Measurements from ENCODE around the gene NIPSNAP2.
"Not testable (repeated sequence)": the region's sequence is repeated elsewhere in the genome, so short reads cannot be mapped to it uniquely, and the experiment has no call there.

NIPSNAP2 gene

GRCh38 chr7:55964261-55965099, at the start of gene NIPSNAP2:
Gene NIPSNAP2 (plus strand): TSS chr7:55964585. CDS start chr7:55964610, 25 bp downstream.
- peak in 1 of 2 donors; percentile 11 for DNase-seq (ENCODE audit: low read depth in 2 of 2, low spot score in 1 of 2)

- DNase-seq (ENCODE audit: low read depth in 2 of 2, low spot score in 1 of 2): no peak
Measured at GRCh38 chr7:55917771-55918170, 46.6 kb upstream of the NIPSNAP2 start.

- DNase-seq (ENCODE audit: low read depth in 2 of 2, low spot score in 1 of 2): no peak
Measured at GRCh38 chr7:55928006-55928767, 36.2 kb upstream of the NIPSNAP2 start.

- DNase-seq (ENCODE audit: low read depth in 2 of 2, low spot score in 1 of 2): no peak
Measured at GRCh38 chr7:55931421-55932151, 32.8 kb upstream of the NIPSNAP2 start.

- no peak for DNase-seq (ENCODE audit: low read depth in 2 of 2, low spot score in 1 of 2)
Measured at GRCh38 chr7:55939514-55940123, 24.8 kb upstream of the NIPSNAP2 start.

GRCh38 chr7:55946545-55946944, 17.8 kb upstream of the NIPSNAP2 start:
- no peak for DNase-seq (ENCODE audit: low read depth in 2 of 2, low spot score in 1 of 2)

GRCh38 chr7:55951637-55952351, 12.6 kb upstream of the NIPSNAP2 start, which contains the start of gene MRPS17:
Gene MRPS17 (plus strand): TSS chr7:55951877. CDS start chr7:55953196, 1,319 bp downstream.
- peak; percentile 85 to 88 for DNase-seq (ENCODE audit: low read depth in 2 of 2, low spot score in 1 of 2)

- DNase-seq (ENCODE audit: low read depth in 2 of 2, low spot score in 1 of 2): not testable (repeated sequence)
Measured at GRCh38 chr7:55952352-55952671, 12.1 kb upstream of the NIPSNAP2 start.

GRCh38 chr7:55953707-55954475, 10.5 kb upstream of the NIPSNAP2 start:
- no peak for DNase-seq (ENCODE audit: low read depth in 2 of 2, low spot score in 1 of 2)

GRCh38 chr7:55957190-55957589, 7.2 kb upstream of the NIPSNAP2 start:
- DNase-seq (ENCODE audit: low read depth in 2 of 2, low spot score in 1 of 2): no peak

- no peak for DNase-seq (ENCODE audit: low read depth in 2 of 2, low spot score in 1 of 2)
Measured at GRCh38 chr7:55962014-55962413, 2.4 kb upstream of the NIPSNAP2 start.

GRCh38 chr7:55963584-55964168, 709 bp upstream of the NIPSNAP2 start:
- DNase-seq (ENCODE audit: low read depth in 2 of 2, low spot score in 1 of 2): no peak

GRCh38 chr7:55965100-55965470, 700 bp downstream of the NIPSNAP2 start:
- DNase-seq (ENCODE audit: low read depth in 2 of 2, low spot score in 1 of 2): no peak

GRCh38 chr7:55965805-55966421, 1.5 kb downstream of the NIPSNAP2 start:
- no peak for DNase-seq (ENCODE audit: low read depth in 2 of 2, low spot score in 1 of 2)

GRCh38 chr7:55966851-55967250, 2.5 kb downstream of the NIPSNAP2 start:
- no peak for DNase-seq (ENCODE audit: low read depth in 2 of 2, low spot score in 1 of 2)

GRCh38 chr7:55969391-55969790, 5.0 kb downstream of the NIPSNAP2 start:
- DNase-seq (ENCODE audit: low read depth in 2 of 2, low spot score in 1 of 2): no peak

- DNase-seq (ENCODE audit: low read depth in 2 of 2, low spot score in 1 of 2): no peak
Measured at GRCh38 chr7:55970561-55970960, 6.2 kb downstream of the NIPSNAP2 start.

- DNase-seq (ENCODE audit: low read depth in 2 of 2, low spot score in 1 of 2): no peak
Measured at GRCh38 chr7:55970978-55971377, 6.6 kb downstream of the NIPSNAP2 start.

- DNase-seq (ENCODE audit: low read depth in 2 of 2, low spot score in 1 of 2): no peak
Measured at GRCh38 chr7:55973747-55974250, 9.4 kb downstream of the NIPSNAP2 start.

Data from stimulated activated CD8-positive, alpha-beta memory T cell treated with anti-CD3 and anti-CD28 coated beads, Interleukin-4, amount 100 ng/mL, for 4 hours (primary cell).